Activated CD8-positive, alpha-beta memory T cell treated with anti-CD3 and anti-CD28 coated beads for 4 hours (primary cell): ENCODE results near the gene CCDC57.

Source experiments
- DNase-seq, 2 donors: peaks; one replicate each; pipeline ENCODE4 v3.0.0-alpha.2; 2020; ENCODE audit warnings: low read depth in 2 of 2

CCDC57 gene

GRCh38 chr17:82246365-82247181, 33.9 kb upstream of the CCDC57 start:
- no peak for DNase-seq

DNA sequence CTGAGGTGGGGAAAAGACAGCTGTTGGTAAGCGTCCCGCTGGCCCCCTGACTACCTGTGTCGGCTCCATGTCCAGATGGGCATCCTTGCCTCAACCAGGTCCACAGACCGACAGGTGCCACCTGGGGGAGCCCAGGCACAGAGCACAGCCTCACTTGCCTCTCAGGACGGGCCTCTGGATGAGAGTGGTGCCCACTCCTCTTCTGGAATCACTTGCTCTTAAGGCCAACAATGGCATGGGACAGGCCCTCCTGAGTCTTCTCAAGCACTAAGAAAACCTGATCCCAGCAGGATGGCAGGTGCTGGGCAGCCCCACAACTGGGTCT, 33.4 kb upstream of the CCDC57 start:
- DNase-seq = no peak

DNA sequence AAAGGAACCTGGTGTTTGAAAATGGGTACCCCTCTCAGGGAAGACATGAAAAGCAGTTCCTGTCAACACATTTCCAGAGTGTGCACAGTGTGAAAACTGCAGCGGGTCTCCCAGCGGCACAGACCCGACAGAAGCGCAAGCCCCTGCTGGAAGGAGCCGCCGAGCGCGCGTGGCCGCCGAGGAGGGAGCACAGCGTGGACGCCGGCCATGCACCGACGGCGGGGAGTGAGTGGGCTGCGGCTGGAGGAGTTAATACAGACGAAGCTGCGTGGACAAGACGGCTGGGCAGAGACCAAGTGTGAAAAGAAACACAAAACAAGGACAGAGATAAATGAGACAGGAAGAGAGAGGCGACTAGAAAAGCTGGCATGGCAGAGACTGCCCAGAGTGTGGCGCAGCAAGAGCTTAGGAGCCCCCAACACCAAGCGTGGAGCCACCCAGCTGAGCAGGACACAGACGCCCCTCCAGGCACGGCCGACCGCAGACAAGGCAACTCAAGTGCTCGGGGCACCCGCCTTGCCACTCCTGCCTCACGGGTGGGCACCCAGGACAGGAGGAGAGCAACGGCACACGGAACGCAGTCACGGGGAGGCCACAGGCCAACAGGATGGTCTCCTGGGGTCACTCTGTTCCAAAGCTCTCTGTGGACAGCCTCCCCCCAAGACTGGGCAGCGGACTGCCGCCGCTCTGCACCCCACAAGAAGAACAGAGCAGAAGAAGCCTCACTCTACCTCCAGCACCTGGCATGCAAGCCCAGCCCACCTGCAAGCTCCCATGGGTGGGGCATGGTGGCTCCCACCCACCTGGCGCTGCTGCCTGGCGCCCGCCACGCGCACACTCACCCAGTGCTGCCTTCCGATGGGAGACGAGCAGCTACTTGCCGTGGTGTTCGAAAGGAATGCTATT, 32.7 kb upstream of the CCDC57 start:
- no peak for DNase-seq

DNA sequence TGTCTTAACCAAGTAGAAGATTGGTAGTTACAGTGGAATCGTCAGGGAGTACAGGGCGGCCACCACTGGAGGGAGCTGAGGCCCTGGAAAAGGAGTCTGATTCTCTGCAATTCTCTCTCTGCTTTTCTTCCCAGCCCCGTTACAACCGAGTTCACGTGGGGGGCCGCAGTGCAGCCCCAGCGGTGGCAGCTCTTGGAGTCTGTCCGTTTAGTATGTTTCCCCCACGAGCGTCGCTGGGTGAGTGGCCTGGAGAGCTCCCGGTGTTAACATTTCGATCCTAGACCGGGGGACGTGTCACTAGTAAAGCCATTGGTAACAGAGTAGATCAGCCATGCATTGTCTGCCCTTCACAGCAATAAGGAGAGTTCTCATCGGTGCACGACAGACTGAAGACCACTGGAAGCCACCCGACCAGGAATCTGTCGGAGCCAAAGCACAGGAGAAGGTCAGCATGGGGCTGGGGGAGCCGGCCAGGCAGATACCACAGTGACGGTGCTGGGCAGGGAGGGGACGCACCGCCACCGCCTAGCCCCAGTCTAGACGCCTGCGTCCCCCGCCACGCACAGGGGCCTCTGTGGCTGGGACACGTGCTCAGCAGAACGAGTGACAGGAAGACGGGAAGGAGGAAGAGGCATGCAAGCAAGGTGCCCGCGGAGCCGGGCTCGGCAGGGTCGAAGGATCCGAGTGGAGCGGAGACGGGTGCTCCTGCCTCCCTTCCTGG, 31.9 kb upstream of the CCDC57 start:
- no peak for DNase-seq

DNA sequence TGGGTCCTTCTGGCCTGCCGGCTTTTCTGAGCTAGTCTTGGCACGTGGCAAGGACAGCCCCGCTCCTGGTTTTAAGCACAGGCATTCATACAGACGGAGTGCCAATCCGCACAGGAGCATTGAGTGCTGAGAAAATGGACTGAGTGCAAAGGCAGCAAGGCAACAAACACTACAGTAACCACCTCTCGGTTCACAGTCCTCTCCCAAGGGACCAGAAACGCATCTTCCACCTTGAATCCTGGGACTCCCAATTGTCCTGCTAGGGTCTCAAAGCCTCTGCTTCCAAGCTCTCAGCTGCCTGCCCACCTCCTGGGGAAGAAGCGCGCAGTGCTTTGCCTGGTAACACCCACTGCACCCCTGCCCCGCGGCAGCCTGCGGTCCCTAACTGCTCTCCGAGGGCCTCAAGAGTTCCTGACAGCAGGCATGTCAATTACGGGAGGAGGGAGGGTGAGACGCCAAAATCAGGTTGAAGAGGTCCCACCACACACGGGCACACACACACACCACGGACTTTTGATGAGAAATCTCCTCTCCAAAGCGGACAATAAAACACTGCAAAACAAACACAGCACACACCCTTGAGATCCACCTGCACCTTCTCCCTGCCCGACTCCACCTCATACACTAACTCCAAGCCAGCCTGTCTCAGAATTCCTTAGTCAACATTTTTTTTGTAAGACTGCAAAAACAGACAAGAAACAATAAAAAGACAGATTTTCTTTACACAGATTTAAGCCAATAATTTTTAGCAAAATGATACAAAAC, 31.2 kb upstream of the CCDC57 start:
- no peak for DNase-seq

GRCh38 chr17:82242977-82243647, 30.5 kb upstream of the CCDC57 start:
- no peak for DNase-seq

GRCh38 chr17:82242698-82242976, 30.0 kb upstream of the CCDC57 start:
- DNase-seq = no peak

- no peak for DNase-seq
Observed at GRCh38 chr17:82241926-82242697, 29.5 kb upstream of the CCDC57 start.

DNA sequence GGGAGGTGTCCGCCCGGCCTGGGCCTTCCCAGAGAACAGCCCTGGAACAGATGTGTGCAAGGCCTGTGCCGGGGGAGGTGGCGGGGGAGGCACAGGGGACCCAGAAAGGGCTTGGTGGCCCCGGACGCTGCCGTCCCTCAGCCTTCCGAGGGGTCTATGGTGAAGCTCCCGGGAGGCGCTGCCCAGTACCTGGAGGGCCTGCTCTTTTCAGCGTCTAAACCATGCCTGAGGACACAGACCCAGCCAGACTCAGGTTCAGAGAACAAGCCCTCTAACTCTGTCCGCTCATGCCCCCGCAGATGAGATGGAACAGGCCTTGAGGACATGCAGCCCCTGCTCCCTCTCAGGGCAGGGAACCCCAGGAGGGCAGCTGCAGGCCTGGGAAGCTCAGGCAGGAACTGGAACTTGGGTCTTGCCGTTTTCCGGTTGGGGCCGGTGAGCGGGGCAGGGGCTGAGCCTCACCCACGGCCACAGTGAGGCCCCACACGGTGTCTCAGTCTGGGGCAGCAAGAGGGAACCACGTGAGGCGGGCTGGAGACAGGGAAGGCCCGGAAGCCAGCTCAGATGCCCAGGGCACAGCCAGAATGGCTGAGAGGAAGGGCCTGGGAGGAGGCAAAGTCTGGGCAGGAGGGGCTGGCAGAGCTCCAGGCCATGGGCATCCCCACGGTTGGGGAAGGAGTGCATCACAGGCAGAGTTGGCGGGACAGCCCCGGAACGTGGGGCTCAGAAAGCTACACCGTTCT, 28.7 kb upstream of the CCDC57 start:
- DNase-seq = no peak

DNA sequence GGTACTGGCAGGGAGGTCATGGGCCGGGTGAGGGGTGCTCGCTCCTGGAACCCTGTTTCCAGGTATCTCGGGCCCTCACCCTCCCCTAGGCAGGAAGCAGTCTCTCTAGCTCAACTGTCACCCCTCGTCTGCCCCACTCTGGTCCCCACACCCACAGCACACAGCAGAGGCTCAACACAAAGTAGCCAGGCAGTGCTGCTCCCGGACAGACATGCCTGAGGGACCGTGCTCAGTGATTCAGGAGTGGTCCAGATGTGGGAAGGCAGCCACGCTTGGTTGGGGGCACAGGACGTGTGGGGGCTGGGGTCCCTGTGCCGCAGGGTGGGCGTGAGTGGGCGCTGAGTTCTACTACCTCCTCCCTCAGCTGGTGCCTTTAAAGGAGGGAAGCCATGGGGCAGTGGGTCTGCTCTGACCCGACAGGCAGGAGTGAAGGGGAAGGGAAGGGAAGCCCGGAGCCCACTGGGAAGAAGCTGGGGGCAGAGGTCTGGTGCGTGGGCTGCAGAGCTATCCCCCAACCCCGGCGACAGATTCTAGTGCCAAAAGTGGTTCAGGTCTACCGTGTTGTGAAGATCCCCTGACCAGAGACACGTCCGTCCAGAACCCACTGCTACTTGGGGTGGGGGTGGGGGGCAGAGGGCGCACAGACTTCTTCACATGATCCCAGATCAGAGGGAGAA, 28.0 kb upstream of the CCDC57 start:
- DNase-seq = no peak

DNA sequence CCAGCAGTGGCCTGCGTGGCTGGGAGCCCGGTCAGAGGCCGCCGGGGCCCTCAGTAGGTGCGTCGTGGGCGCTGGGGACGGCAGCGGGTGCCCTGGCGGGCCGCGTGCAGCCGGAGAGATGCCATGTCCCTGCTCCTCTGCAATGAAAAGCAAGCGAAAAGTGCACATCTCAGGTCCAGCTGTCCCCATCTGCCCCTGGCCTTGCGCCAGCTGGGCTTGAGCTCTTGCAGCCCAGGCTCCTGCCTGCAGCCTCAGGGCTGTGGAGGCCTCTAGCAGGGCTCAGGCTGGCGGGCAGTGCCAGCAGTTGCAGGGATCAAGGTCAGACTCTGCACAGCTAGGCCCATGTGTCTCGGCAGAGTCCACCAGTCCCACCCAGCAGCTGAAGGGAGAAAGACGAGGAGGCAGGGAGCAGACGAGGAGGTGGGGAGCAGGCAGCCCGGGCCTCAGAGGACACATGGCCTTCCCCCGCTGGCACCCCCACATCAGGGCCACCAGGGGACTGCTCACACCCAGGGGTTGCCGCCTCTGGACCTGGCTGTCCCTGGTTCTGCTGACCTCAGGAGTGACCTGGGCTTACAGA, 27.4 kb upstream of the CCDC57 start:
- no peak for DNase-seq

GRCh38 chr17:82239401-82239925, 26.8 kb upstream of the CCDC57 start:
- DNase-seq = no peak

DNA sequence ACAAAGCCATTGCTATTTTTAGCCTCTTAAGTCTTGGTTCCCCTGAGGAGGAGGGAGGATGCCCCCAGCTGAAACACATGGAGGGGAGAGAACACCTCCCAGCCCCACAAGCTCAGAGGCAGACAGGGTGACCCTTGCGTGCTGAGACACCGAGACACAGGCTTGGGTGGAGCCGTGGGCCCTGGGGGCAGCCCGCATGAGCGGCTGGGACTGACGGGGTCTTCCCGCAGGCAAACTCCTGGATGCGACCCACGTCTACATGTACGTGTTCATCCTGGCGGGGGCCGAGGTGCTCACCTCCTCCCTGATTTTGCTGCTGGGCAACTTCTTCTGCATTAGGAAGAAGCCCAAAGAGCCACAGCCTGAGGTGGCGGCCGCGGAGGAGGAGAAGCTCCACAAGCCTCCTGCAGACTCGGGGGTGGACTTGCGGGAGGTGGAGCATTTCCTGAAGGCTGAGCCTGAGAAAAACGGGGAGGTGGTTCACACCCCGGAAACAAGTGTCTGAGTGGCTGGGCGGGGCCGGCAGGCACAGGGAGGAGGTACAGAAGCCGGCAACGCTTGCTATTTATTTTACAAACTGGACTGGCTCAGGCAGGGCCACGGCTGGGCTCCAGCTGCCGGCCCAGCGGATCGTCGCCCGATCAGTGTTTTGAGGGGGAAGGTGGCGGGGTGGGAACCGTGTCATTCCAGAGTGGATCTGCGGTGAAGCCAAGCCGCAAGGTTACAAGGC, 26.0 kb upstream of the CCDC57 start:
- DNase-seq = peak in 1 of 2 donors; percentile 51

- no peak for DNase-seq
Observed at GRCh38 chr17:82237746-82238471, 25.3 kb upstream of the CCDC57 start.

- no peak for DNase-seq
Observed at GRCh38 chr17:82237083-82237745, 24.6 kb upstream of the CCDC57 start.

- peak in 1 of 2 donors; percentile 52 for DNase-seq
Observed at GRCh38 chr17:82236142-82236971, 23.7 kb upstream of the CCDC57 start.
